GM12873 (cell line): ENCODE results near the gene DOCK11.

Experiments
- CTCF ChIP-seq: IDR thresholded peaks from 2 replicates; pipeline ENCODE4 v1.5.1; 2012; ENCODE audit warnings: low read depth, mild to moderate bottlenecking, moderate library complexity, low read length, control low read depth; ENCODE audit not compliant: insufficient read depth; ENCODE audit errors: missing control alignments

DOCK11 gene

GRCh38 chrX:118726887-118727685, 231.5 kb downstream of the DOCK11 start, which contains the start of gene IL13RA1:
Gene IL13RA1, plus strand, starts transcription at chrX:118727606. Its CDS starts 33 bp downstream, at chrX:118727639.
- no peak for TF ChIP-seq CTCF

GRCh38 chrX:118727686-118728339, 232.2 kb downstream of the DOCK11 start:
- TF ChIP-seq CTCF: no peak

- no peak for TF ChIP-seq CTCF
These were observed 233.5 kb downstream of the DOCK11 start for GRCh38 chrX:118729042-118729652.

- TF ChIP-seq CTCF: no peak
These were observed 235.1 kb downstream of the DOCK11 start for GRCh38 chrX:118730500-118731247.

- TF ChIP-seq CTCF: no peak
These were observed 239.3 kb downstream of the DOCK11 start for GRCh38 chrX:118734909-118735308.
